Measurements from ENCODE around the gene CLGN. TPM values are rescaled to one million over a fixed set of nuclear protein-coding genes. Genes with fewer than 3 reads are reported as not detected.

Gene CLGN
- total RNA-seq, 1 experiment from 2014 or later = 74.9 TPM

- no peak for DNase-seq (ENCODE audit: extremely low read depth, low read depth)
Observed at GRCh38 chr4:140343303-140343702, 84.1 kb downstream of the CLGN start.

GRCh38 chr4:140342620-140343019, 84.8 kb downstream of the CLGN start:
- DNase-seq (ENCODE audit: extremely low read depth, low read depth) = no peak

Other genes starting within 250 kb of the CLGN start
- gene SCOC, start 54.0 kb downstream of the CLGN start, total RNA-seq (2014; rRNA removed; shearing (Covaris generic)) = 70.0 and 73.1 TPM in 2 replicates
- not detected in 2 replicates for gene MGAT4D, start 70.6 kb upstream of the CLGN start, total RNA-seq (2014; rRNA removed; shearing (Covaris generic))
- gene ELMOD2, start 96.5 kb upstream of the CLGN start, total RNA-seq (2014; rRNA removed; shearing (Covaris generic)) = 20.6 and 27.0 TPM in 2 replicates
- not detected in 2 replicates for gene UCP1, start 141.3 kb upstream of the CLGN start, total RNA-seq (2014; rRNA removed; shearing (Covaris generic))